HG02884 (cell line): ENCODE results near the gene GNPDA2.
"Not testable (repeated sequence)": the region's sequence is repeated elsewhere in the genome, so short reads cannot be mapped to it uniquely, and the experiment has no call there.

ENCODE experiments used
- ATAC-seq: cut with Tn5 transposase; IDR thresholded peaks from one replicate; pipeline ENCODE4 v1.9.1; 2021; ENCODE audit warnings: mild to moderate bottlenecking, moderate library complexity; ENCODE audit not compliant: unreplicated experiment

Gene GNPDA2

GRCh38 chr4:44726038-44726871, at the start of gene GNPDA2:
GNPDA2 (minus strand) TSS chr4:44726556; CDS start chr4:44722207, 4,349 bp downstream.
- ATAC-seq, result peak; percentile 94

- no peak for ATAC-seq
Measured at GRCh38 chr4:44772340-44772739, 46.0 kb upstream of the GNPDA2 start.

DNA sequence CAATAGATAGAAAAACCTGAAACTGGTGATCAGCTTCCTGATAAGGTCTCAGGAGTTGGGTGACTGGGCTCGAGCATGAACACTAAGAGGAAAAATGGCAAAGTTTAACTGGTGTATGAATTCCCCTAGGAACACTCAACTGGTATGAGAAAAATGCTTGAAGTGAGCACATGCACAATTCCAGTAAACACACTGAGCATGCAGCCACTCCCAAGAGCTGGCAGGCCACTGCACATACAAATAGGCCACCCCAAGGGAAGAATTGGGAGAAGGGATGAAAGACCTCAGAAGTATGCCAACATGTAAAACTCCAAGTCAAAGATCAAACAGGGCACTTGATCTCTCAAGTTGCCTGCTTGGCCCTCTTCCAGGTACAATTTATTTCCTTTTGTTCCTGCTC, 45.4 kb upstream of the GNPDA2 start:
- no peak for ATAC-seq

GRCh38 chr4:44766453-44766852, 40.1 kb upstream of the GNPDA2 start:
- no peak for ATAC-seq

DNA sequence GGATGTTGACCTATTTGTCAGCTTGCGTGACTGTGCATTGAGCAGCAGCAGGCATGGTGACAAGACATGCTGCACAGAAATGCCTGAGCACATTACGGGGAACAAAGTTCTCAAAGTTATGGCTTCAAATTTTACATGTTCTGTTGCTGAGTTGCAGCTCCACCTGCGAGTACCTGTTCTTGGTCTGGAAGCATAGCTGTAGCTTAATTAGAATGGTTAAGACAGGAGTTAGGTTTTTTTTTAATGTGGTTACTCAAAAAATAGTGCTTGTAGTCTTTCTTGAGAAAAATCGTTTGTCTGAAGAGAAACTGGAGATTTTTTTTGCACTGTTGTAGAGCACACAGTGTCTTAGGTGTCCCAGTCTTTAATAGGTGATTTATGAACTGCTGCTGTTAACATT, 38.8 kb upstream of the GNPDA2 start:
- ATAC-seq, result no peak

DNA sequence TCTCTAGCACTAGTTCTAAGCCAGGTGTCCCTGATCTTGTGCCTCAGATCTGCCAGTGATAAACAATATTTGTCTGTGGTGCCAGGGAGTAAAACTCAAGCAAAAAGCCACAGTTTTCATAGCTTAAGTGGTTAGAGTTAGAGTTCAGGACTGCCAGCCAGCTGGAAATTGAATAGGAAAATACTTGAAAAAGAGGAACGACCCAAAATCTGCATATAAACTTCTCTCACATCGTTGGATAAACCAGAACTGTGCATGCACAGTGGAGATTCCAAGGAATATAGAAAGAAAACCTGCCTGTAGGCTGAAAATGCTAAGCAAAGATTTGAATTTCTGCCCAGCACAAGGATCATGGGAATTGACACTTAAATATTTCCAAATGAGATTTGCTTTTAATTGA, 35.0 kb upstream of the GNPDA2 start:
- ATAC-seq, result no peak

GRCh38 chr4:44760142-44760898, 34.0 kb upstream of the GNPDA2 start:
- no peak for ATAC-seq

GRCh38 chr4:44756559-44756958, 30.2 kb upstream of the GNPDA2 start:
- no peak for ATAC-seq

GRCh38 chr4:44740201-44740600, 13.8 kb upstream of the GNPDA2 start:
- ATAC-seq, result no peak

GRCh38 chr4:44738615-44739014, 12.3 kb upstream of the GNPDA2 start:
- ATAC-seq, result peak; percentile 88

- no peak for ATAC-seq
Measured at GRCh38 chr4:44736900-44737299, 10.5 kb upstream of the GNPDA2 start.

DNA sequence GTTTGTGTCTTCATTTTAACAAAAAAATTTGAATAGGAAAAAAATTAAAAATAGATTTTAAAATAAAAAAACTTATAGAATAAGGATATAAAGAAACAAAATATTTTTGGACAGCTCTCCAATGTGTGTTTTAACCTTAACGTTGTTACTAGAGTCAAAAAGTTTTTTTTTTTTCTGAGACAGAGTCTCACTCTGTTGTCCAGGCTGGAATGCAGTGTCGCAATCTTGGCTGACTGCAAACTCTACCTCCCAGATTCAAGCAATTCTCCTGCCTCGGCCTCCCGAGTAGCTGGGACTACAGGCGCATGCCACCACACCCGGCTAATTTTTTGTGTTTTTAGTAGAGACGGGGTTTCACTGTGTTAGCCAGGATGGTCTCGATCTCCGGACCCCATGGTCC, 2.3 kb upstream of the GNPDA2 start:
- ATAC-seq, result not testable (repeated sequence)

DNA sequence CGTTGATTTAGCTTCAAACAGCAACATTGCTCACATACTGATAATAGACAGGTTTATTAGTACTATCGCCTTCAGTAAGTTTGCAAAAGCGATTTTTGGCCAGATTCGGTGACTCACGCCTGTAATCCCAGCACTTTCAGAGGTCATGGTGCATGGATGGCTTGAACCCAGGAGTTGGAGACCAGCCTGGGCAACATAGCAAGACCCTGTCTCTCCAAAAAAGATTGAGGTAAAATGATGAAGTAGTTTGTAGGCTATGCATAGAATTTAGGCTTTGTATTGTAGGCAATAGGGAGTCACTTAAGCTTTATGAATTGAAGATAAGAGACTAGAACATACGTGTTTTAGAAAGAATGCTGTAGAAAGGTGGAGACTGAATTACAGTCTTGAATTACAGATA, 1.1 kb upstream of the GNPDA2 start:
- ATAC-seq, result no peak

GRCh38 chr4:44725726-44726037, 674 bp downstream of the GNPDA2 start:
- ATAC-seq, result no peak

GRCh38 chr4:44725166-44725565, 1.2 kb downstream of the GNPDA2 start:
- no peak for ATAC-seq

GRCh38 chr4:44722001-44722400, 4.4 kb downstream of the GNPDA2 start:
- ATAC-seq, result no peak

- no peak for ATAC-seq
Measured at GRCh38 chr4:44720371-44720770, 6.0 kb downstream of the GNPDA2 start.

DNA sequence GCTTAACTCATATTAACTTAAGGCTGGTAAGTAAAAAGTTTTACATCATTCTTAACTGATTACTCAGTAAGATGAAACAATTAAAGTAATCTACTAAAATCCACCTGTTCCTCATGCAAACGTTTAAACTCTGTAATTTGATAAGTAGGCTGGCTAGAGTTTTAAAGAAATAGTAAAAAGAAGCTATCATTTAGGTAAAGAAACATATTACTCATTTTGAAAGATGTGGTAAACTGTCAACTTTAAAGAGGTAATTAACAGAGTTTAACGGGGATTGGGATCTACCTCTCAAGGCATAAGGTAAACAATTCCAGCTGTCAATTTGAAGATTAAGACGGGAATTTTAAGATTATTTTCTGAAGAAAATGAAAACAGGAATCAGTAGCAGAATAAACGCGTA, 9.8 kb downstream of the GNPDA2 start:
- ATAC-seq, result no peak

DNA sequence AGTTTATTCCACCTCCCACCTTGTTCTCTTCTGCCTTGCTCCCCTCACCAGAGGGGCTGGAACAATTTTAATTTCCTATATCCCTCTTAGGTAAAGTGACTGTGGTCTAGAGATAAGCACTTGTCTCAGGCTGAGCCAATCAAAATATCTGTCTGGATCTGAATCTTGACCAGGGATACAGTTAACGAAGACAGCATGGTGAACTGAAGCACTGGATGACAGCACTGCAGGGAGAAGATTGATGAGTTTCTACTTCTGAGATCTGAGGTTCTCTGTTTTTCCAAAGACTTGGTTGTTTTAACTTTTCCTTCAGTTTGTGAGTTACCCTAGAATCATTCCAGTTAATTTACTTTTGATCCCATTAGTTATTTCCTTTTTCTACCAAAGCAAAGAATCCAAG, 13.2 kb downstream of the GNPDA2 start:
- no peak for ATAC-seq

- no peak for ATAC-seq
Measured at GRCh38 chr4:44704673-44705072, 21.7 kb downstream of the GNPDA2 start.

DNA sequence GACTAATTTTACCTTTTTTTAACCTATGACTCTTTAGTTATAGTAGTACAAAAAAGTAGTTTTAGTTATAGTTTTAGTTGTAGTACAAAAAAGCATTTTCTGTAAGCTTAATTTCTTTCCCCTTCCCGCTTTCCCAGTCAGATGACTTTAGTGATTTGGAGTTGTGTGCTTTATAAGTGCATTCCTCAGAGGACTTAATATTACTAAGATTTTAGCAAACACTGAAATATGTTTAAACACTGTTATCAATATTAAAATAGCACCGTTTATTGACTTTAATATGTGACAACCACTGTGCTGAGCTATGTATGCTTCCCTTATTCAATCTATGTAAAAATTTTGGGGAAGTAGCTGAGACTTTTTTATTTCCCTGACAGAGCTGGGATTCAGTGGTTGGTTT, 25.3 kb downstream of the GNPDA2 start:
- no peak for ATAC-seq

- no peak for ATAC-seq
Measured at GRCh38 chr4:44700427-44700826, 25.9 kb downstream of the GNPDA2 start.
